Measurements from ENCODE around the gene IFT88.

GRCh38 chr13:20570517-20570916, 3.6 kb downstream of the IFT88 start:
- no peak for TF ChIP-seq CTCF (IDR thresholded peaks at IDR 0.05)
- no peak for TF ChIP-seq POLR2A (IDR thresholded peaks at IDR 0.05)

Measured in heart left ventricle (tissue), 13 donors.